Activated gamma-delta T cell (primary cell): ENCODE results near the gene DNAL4.

Experiments
- DNase-seq: peaks from one replicate; lab custom pipeline; 2025; lab: John Stamatoyannopoulos, UW
- total RNA-seq, 2 donors: gene quantifications; one replicate each; lab custom pipeline; 2026; lab: John Stamatoyannopoulos, UW

Gene DNAL4
- 7.5 to 10.9 reads per million in 2 donors for total RNA-seq

DNA sequence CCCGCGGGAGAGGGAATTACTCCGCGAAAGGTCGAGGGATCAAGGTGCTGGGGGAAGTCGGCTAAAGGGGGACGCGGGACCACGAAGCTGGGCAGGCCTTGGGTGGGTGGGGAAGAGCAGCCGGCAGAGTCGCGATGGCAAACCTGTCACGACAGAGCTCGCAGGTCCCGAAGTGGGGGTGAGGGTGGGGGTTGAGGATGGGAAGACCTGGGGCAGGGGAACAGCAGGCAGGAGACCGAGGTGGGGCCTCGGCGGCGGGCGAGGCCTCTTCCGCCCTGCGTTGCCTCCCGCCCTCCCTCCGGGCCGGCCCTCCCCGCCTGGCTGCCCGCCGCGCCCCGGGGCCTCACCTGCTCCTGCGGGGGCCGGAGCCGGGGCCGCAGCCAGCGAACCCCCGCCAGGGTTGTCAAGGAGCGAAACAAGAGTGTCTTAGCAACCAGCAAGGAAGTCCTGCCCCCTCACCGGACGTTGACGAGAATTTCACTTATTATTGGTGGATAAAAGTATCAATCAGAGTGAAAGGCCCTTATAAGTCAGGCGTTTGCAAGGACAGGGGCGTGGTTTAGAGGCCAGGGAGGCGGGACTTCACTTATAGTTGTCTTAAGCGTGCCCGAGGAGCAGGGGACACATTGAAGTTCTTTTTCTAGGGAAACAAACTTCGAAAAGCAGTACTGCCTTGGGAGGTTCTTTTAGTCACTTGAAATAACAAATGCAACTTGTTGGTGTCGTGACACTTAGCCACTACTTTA lies at the start of gene DNAL4:
Gene DNAL4, minus strand, starts transcription at position 423 of the 746 bp plus-strand sequence. CDS start 11,412 bp downstream, outside the sequence.
- peak; percentile 63 for DNase-seq

DNA sequence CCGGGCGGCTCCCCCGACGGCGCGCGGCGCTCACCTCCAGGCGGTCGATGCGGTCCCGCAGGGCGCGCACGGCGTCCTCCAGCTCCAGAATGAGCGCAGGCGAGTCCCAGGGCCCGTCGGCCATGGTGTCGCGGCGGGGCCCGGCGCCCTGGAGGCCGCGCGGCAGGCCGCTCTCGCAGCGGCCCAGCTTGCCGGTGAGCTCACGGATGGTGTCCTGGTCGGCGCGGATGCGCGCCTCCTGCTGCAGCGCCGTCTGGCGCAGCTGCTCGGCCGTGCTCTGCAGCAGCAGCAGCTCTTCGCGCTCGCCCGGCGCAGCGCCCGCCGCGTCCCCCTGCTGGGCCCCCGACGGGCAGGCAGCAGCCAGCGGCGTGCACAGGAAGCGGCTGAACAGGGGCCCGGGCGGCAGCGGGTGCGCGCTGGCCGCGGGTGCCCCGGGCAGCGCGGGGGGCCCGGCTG lies 49.3 kb upstream of the DNAL4 start:
- DNase-seq = peak; percentile 38

GRCh38 chr22:38842512-38843200 lies 48.7 kb upstream of the DNAL4 start:
- DNase-seq = no peak

DNA sequence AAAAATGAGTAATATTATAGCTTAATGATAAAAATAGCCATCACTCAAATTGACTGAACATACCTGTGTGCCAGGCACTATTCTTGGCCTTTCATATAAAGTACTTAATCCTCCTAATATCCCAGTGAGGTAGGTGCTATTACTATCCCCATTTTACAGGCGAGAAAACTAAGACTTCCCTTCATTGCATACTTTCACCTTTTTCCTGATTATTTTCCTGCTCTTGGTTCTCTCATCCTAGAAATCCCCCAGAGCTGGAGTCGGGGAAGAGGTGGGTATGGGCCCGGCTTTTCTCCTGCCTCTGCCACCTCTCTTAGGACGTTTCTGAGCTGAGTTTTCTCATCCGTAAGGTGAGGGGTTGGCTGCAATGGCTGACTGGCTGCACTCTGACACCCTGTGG lies 47.7 kb upstream of the DNAL4 start:
- DNase-seq = no peak

GRCh38 chr22:38841211-38841610 lies 47.3 kb upstream of the DNAL4 start:
- DNase-seq = no peak

GRCh38 chr22:38840129-38840528 lies 46.2 kb upstream of the DNAL4 start:
- no peak for DNase-seq

DNA sequence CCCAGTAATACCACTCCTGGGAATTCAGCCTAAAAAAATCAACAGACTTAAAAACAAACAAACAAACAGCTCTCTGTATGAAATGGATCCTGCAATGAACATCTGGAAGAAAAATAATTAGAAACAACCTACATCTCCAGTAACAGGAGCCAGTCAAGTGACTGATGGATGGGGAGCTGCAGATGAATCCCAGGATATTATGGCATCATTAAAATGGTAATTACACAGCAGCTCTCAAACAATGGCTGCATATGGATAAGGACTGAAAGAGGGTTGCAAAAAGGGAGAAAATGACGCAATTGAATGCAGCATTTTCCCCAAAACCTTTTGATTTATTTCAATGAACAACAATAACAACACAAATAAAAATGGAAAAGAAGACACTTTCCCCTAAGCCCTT lies 45.7 kb upstream of the DNAL4 start:
- no peak for DNase-seq

- DNase-seq = no peak
Measured at GRCh38 chr22:38837414-38837928, 43.5 kb upstream of the DNAL4 start.

DNA sequence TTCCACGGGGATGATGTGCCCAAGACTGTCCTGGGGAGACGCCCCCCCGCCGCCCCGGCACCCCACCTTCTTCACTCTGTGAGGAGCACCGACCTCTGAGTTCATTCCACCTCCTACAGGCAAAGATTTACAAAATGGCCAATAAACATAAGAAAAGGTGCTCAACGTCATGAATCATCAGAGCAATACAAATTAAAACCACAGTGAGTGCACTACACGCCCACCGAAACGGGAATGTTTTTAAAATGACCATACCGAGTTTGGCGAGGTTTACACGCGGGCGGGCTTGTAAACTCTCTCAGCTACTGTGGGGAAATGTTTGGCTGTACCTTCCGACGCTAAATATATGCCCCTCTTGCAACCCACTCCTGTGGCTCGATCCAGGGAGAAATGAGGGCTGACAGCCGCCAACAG lies 42.0 kb upstream of the DNAL4 start:
- DNase-seq = no peak

DNA sequence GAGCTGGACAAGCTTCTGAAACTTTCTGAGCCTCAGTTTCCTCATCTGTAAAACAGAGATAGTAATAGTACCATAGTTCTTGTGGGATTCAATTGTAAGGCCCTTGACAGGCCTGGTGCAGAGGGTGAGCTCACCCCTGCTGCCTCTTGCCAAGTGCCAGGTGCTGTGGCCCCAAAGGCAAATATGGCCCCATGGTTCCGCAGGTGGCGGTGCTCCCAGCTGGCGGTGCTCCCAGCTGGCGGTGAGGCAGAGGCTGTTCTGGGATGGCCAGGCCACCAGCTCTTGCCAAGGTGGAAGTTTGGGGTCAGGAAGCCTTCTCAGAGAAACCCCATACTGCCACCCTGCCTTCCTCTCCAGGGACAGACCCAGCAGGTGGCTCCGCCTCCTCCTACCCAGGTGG lies 41.0 kb upstream of the DNAL4 start:
- DNase-seq = no peak

GRCh38 chr22:38834215-38834953 lies 40.4 kb upstream of the DNAL4 start:
- DNase-seq = no peak

DNA sequence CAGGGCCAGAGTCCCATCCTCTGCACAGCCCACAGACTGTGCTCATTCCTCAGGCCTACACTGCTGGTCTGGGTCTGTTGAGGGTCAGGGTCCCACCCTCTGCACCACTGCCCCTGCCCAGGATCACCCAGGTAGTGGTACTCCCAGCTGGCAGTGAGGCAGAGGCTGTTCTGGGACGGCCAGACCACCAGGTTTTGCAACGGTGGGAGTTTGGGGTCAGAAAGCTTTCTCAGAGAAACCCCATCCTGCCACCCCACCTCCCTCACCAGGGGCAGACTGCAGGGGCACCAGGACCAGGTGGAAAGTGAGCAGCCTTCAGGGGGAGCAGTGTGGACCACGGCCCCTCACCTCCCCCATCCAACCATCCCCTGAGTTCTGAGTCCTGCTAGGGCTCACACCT lies 39.1 kb upstream of the DNAL4 start:
- no peak for DNase-seq

- DNase-seq = no peak
Measured at GRCh38 chr22:38832005-38832978, 38.3 kb upstream of the DNAL4 start.

DNA sequence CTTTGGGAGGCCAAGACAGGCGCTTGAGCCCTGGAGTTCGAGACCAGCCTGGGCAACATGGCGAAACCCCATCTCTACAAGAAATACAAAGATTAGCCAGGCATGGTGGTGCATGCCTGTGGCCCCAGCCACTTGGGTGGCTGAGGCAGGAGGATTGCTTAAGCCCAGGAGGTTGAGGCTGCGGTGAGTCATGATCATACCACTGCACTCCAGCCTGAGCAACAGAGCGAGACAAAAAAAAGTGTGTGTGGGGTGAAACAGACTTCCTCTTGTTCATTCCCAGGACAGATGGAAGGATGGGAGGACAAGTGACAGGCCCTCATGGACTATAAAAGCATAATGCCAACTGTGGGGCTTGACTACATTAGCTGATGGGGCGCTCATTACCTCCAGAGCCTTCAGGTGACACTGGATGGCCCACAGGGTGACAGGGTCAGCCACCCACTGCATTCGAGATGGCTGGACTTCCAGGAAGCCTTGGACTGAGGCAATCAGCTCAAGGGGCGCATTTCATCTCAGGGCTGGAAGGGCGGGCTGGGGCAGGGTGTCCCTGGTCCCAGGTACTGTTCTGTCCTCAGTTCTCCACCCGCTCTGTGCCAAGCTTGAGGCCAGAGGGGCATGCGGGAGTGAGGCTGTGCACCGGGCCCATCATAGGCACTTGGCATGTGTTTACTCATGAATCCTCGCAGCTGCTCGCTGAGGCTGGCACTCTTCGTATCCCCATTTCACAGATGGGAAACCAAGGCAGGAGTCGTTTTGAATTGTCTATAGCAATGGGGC lies 37.4 kb upstream of the DNAL4 start:
- DNase-seq = no peak

GRCh38 chr22:38830845-38831108 lies 36.8 kb upstream of the DNAL4 start:
- no peak for DNase-seq

DNA sequence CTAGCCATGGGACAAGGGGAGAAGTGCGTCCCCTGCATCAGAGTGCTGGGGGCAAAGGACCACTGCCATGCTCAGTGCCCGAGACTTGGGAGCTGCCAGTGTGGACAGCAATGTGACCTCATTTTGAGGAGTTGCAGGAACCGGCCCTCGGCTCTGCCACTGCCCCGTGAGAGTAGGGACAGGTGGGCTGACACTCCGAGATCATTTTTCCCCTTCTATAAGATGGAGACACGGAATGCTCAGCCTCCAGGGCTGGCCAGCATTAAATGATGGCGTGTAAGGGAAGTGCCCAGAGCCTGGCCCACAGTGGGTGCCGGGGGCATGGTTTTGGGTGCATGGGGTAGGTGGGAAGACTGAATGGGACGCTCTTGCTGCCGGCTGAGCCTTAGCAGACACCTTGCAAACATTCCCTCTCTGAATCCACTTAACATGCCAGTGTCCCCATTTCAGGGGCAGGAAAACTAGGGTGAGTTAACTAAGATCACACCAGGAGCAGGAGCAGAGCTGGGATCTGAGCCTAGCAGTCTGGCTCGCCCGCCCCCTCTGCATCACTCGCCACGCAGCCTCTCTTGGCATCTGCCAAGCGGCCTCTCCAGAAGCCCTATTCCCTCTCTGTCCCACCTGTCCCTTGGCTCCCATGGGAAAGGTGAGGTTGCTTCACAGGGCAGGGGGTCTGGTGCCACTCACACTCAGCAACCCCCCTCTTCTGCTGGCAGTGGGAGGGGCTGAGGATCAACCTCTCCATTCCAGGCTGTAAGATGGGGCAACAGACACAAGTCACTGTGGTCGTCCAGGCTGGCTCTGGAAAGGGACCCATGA lies 36.3 kb upstream of the DNAL4 start:
- DNase-seq = no peak

DNA sequence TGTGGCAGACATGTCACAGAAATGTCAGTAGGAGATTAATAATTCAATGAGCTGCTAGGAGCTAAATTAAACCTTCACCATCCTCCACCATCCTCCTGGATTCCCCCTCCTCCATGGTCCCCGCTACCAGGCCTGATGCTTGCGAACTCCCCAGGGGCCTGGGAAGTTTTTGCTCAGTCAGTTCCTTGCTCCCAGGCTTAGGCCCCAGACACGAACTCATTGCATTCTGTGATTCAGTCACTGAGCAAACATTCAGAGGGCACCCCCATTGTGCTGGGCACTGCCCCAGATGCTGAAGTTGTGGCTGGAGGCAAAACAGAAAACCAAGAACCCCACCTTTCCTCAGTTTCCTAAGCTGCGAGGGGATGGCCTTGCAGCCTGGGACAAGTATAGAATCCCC lies 35.5 kb upstream of the DNAL4 start:
- no peak for DNase-seq

DNA sequence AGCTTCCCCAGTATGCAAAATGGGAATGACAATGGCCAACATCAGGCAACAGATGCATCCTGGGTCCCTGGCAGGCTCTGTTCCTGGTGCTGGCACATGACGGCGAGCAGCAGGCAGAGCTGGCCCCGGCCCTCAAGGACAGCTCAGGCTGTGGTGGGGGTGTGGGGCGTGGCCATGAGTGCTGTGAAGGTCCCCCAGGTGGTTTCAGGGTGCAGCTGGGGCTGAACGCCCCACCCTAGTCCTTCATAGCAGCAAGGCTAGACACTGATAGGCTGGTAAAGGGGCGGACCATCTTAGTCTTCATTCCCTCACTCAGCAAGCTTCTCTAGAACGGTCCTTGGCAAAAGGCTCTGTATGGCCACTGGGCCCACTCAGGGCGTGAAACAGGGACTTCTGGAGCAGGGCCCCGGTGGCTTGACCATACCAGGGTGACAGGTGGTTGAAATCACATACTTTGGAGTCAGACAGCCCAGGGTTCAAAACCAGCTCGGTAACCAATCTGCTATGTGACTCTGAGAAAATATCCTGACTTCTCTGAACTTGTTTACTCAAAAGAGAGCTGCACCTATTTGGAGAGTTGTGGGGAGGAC lies 34.8 kb upstream of the DNAL4 start:
- no peak for DNase-seq

- no peak for DNase-seq
Measured at GRCh38 chr22:38828191-38828590, 34.2 kb upstream of the DNAL4 start.
